Osteoblast (primary cell): Measurements from ENCODE around the gene FAM43A. TPM values are rescaled to one million over a fixed set of nuclear protein-coding genes. Genes with fewer than 3 reads are reported as not detected.

Source experiments
- DNase-seq: peaks from one replicate; pipeline ENCODE4 v3.0.0; 2011; ENCODE audit warnings: low spot score, mixed read lengths; ENCODE audit not compliant: insufficient read length; ENCODE audit errors: missing footprints
- H2AFZ ChIP-seq: 2 replicates; pipeline ENCODE4 v1.6.0; 2011; ENCODE audit warnings: mild to moderate bottlenecking, low read length
- H3K27ac ChIP-seq: 2 replicates; pipeline ENCODE4 v1.5.1; 2011; ENCODE audit warnings: mild to moderate bottlenecking, low read depth, low read length, moderate library complexity
- H3K27me3 ChIP-seq: 2 replicates; pipeline ENCODE4 v1.6.0; 2012; ENCODE audit warnings: mild to moderate bottlenecking, control low read depth, inconsistent platforms, low read length, moderate library complexity; ENCODE audit not compliant: insufficient read depth
- H3K36me3 ChIP-seq: 2 replicates; pipeline ENCODE4 v1.5.1; 2011; ENCODE audit warnings: mild to moderate bottlenecking, low read length, control low read depth, moderate library complexity; ENCODE audit not compliant: insufficient read depth
- H3K4me1 ChIP-seq: 2 replicates; pipeline ENCODE4 v1.5.1; 2011; ENCODE audit warnings: mild to moderate bottlenecking, low read length, control low read depth, moderate library complexity; ENCODE audit not compliant: insufficient read depth
- H3K4me2 ChIP-seq: 2 replicates; pipeline ENCODE4 v1.6.0; 2011; ENCODE audit warnings: mild to moderate bottlenecking, low read length; ENCODE audit not compliant: insufficient read depth
- H3K4me3 ChIP-seq: fragments of 200-600 bp; sonication (generic); 3 replicates; pipeline ENCODE4 v1.5.1; 2012; ENCODE audit warnings: mild to moderate bottlenecking, low read length, inconsistent platforms; ENCODE audit not compliant: insufficient read depth
- H3K79me2 ChIP-seq: 2 replicates; pipeline ENCODE4 v1.6.0; 2012; ENCODE audit warnings: mild to moderate bottlenecking, low read length, control low read depth, inconsistent platforms; ENCODE audit not compliant: insufficient read depth
- H3K9me3 ChIP-seq: 2 replicates; pipeline ENCODE4 v1.5.1; 2011; ENCODE audit warnings: low read depth, low read length, control low read depth
- H4K20me1 ChIP-seq: 2 replicates; pipeline ENCODE4 v1.6.0; 2012; ENCODE audit warnings: mild to moderate bottlenecking, low read length, control low read depth; ENCODE audit not compliant: insufficient read depth
- total RNA-seq: library from RNA; depleted of rRNA; stranded (reverse); fragments of >200 nt; gene quantifications from 2 replicates; pipeline ENCODE4 v1.2.3, GENCODE V29; 2012
- TF ChIP-seq, protein P1 (sequence below): IDR thresholded peaks from 2 replicates; pipeline ENCODE4 v1.5.1; 2011; ENCODE audit warnings: mild to moderate bottlenecking, low read depth, low read length, moderate library complexity; ENCODE audit errors: extremely low read depth

Gene FAM43A
- total RNA-seq, 1 donor, result 17.0 TPM

DNA sequence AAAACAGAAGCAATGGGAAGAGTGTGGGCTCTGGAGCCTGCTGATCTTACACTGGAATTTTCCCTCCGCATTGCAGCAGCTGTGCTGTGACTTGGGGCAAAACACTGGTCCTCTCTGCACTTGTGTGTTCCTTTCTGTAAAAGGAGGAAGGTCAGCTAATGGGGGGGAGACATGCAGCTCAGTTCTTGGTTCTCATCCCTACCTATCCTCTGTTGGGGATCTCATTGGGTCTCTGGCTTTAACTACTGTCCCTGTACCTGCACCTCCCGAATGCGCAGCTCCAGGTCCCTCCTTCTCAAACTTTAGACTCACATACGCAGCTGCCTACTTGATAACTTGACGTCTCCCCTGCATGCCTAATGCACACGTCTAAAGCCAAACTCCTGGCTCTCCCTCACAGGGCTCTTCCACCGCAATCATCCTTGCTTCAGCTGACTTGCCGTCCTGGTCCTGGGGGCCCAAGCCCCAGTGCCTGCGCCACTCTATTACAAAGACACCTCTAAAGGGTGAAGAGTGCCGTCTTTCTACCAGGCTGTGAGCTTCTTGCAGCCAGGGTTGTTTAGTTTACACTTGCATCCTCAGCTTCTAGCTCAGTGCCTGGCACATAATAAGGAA, 46.6 kb upstream of the FAM43A start:
- DNase-seq, result no peak
- Histone ChIP-seq H3K79me2 (peaks cover 34% of the 10 kb centered on the region), H3K36me3 (peaks cover 21% of the 10 kb centered on the region), H3K4me3 (no peak overlapping the region), H4K20me1 (no peaks in the 10 kb centered on the region), H3K4me1 (peaks cover 25% of the 10 kb centered on the region), H3K9me3 (no peaks in the 10 kb centered on the region), H3K27me3 (no peaks in the 10 kb centered on the region), H3K27ac (peak overlapping the region; percentile 80), H2AFZ (no peak overlapping the region), H3K4me2 (peak overlapping the region; percentile 78)
- TF ChIP-seq, protein P1, sequence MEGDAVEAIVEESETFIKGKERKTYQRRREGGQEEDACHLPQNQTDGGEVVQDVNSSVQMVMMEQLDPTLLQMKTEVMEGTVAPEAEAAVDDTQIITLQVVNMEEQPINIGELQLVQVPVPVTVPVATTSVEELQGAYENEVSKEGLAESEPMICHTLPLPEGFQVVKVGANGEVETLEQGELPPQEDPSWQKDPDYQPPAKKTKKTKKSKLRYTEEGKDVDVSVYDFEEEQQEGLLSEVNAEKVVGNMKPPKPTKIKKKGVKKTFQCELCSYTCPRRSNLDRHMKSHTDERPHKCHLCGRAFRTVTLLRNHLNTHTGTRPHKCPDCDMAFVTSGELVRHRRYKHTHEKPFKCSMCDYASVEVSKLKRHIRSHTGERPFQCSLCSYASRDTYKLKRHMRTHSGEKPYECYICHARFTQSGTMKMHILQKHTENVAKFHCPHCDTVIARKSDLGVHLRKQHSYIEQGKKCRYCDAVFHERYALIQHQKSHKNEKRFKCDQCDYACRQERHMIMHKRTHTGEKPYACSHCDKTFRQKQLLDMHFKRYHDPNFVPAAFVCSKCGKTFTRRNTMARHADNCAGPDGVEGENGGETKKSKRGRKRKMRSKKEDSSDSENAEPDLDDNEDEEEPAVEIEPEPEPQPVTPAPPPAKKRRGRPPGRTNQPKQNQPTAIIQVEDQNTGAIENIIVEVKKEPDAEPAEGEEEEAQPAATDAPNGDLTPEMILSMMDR, result no peak

DNA sequence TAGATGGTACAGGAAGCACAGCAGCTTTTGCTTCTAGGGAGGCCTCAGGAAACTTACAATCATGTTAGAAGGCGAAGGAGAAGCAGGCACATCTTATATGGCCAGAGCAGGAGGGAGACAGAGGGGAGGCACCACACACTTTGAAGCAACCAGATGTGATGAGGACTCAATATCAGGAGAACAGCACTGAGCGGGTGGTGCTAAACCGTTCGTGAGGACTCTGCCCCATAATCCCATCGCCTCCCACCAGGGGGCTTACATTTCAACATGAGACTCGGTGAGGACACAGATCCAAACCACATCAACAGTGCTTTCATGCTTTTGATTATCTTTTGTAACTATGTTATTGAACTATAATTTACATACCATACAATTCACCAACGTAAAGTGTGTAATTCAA, 44.9 kb upstream of the FAM43A start:
- no peak for DNase-seq
- no peaks in the 10 kb centered on the region for H3K9me3 ChIP-seq
- peaks cover 35% of the 10 kb centered on the region for H3K36me3 ChIP-seq
- H3K4me3 ChIP-seq, result no peak overlapping the region
- no peak overlapping the region for H2AFZ ChIP-seq
- H3K79me2 ChIP-seq, result peaks cover 30% of the 10 kb centered on the region
- H3K27me3 ChIP-seq, result no peaks in the 10 kb centered on the region
- TF ChIP-seq, protein P1, result peak; percentile 47
- peak overlapping the region; percentile 78 for H3K4me2 ChIP-seq
- H3K27ac ChIP-seq, result peak overlapping the region; percentile 80
- H3K4me1 ChIP-seq, result peaks cover 25% of the 10 kb centered on the region
- no peaks in the 10 kb centered on the region for H4K20me1 ChIP-seq

DNA sequence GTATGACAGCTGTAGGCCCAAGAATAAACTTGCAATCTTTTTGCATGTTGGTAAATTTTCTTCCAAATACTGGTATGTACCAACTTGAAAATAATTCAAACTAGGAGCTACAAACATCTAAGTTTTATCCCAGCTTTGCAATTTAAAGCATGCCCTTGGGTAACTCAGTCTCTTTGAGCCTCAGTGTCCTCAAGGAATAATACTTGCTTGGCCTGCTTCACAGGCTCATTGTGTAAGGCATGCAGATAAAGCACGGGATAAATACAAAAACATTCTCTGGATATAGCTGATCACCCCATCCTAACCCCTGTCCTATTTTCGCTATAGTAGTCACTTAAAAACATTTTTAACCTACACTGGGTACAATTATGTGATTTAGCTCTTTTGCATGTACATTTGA, 42.9 kb upstream of the FAM43A start:
- no peak for DNase-seq
- H3K27ac ChIP-seq, result no peak overlapping the region
- TF ChIP-seq, protein P1, result no peak
- H3K4me3 ChIP-seq, result no peak overlapping the region
- no peaks in the 10 kb centered on the region for H3K27me3 ChIP-seq
- H3K4me2 ChIP-seq, result no peak overlapping the region
- H2AFZ ChIP-seq, result no peak overlapping the region
- H3K4me1 ChIP-seq, result peaks cover 25% of the 10 kb centered on the region
- no peaks in the 10 kb centered on the region for H4K20me1 ChIP-seq
- peaks cover 48% of the 10 kb centered on the region for H3K36me3 ChIP-seq
- H3K79me2 ChIP-seq, result peaks cover 24% of the 10 kb centered on the region
- no peaks in the 10 kb centered on the region for H3K9me3 ChIP-seq

DNA sequence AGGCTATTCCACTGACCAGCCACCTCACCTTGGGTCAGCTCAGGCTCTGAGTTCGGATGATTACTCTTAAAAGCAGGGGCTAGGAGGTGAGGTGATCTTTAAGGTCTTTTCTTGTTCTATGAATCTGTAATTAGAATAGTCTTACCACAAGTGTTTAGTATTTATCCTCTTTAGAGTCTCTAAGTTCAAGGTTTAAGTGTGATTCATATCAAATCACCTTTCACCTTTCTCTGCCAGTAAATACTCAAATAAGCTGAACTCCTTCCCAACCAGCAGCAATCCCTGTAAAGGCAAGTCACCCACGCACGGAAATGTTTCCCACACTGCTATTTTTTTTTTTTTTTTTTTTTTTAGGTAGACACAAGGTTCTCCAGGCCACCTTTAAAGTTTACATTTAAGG, 37.9 kb upstream of the FAM43A start:
- Histone ChIP-seq H4K20me1 (no peaks in the 10 kb centered on the region), H3K4me1 (no peaks in the 10 kb centered on the region), H3K79me2 (peaks cover 3% of the 10 kb centered on the region), H2AFZ (no peak overlapping the region), H3K27ac (no peak overlapping the region), H3K36me3 (peaks cover 84% of the 10 kb centered on the region), H3K9me3 (no peaks in the 10 kb centered on the region), H3K4me3 (no peak overlapping the region), H3K4me2 (no peak overlapping the region), H3K27me3 (no peaks in the 10 kb centered on the region)
- TF ChIP-seq, protein P1, result no peak
- DNase-seq, result no peak
